IMR-90 (cell line): Measurements from ENCODE around the gene CRYZL1. TPM values are rescaled to one million over a fixed set of nuclear protein-coding genes. Genes with fewer than 3 reads are reported as not detected.
A peak's percentile ranks its signal among the peaks of the same experiment; 100 is the strongest.

Experiments
- ATAC-seq: fragments of 200-7000 bp; cut with Tn5 transposase; 2 replicates; pipeline ENCODE4 v1.9.1; 2020; ENCODE audit warnings: low read depth, mild to moderate bottlenecking, moderate library complexity
- BruUV-seq: library from RNA; stranded (reverse); fragments of 400-500 nt; replicated peaks from 2 replicates; lab custom pipeline; 2021; lab: Mats Ljungman, UMichigan
- CTCF ChIA-PET: fragments of 300-600 bp; formaldehyde crosslinking; extraction: SDS; loops from one replicate; lab custom pipeline; 2021; ENCODE audit warnings: antibody characterized with exemption; lab: Yijun Ruan, JAX
- POLR2A ChIA-PET: fragments of 300-600 bp; sonication (Branson Sonifier 250); formaldehyde crosslinking; loops from one replicate; lab custom pipeline; 2022; ENCODE audit warnings: antibody characterized with exemption; ENCODE audit not compliant: unreplicated experiment; lab: Charles Lee
- DNase-seq: peaks from one replicate; pipeline ENCODE4 v3.0.0; 2013
- H2AFZ ChIP-seq: replicated peaks from 2 replicates; pipeline ENCODE3; 2013; ENCODE audit warnings: low read length, mild to moderate bottlenecking; ENCODE audit not compliant: poor library complexity
- H2AK5ac ChIP-seq: 2 replicates; pipeline ENCODE4 v1.6.1; 2013; ENCODE audit warnings: low read depth, low read length, inconsistent platforms
- H2AK9ac ChIP-seq: replicated peaks from 2 replicates; pipeline ENCODE3; 2013; ENCODE audit warnings: mild to moderate bottlenecking, low read depth, low read length, moderate library complexity; ENCODE audit not compliant: poor library complexity
- H2BK120ac ChIP-seq: 2 replicates; pipeline ENCODE4 v1.6.1; 2013; ENCODE audit warnings: low read depth, low read length, inconsistent platforms
- H2BK15ac ChIP-seq: 3 replicates; pipeline ENCODE4 v1.6.1; 2013; ENCODE audit warnings: low read depth, low read length, inconsistent platforms
- H2BK20ac ChIP-seq: 2 replicates; pipeline ENCODE4 v1.6.1; 2013; ENCODE audit warnings: low read depth, mild to moderate bottlenecking, inconsistent platforms, low read length, moderate library complexity
- H2BK5ac ChIP-seq: 2 replicates; pipeline ENCODE4 v1.6.1; 2013; ENCODE audit warnings: mild to moderate bottlenecking, low read depth, low read length, inconsistent platforms; ENCODE audit not compliant: poor library complexity, severe bottlenecking
- H3K14ac ChIP-seq: replicated peaks from 2 replicates; pipeline ENCODE4 v1.6.1; 2013; ENCODE audit warnings: low read depth, low read length, inconsistent platforms
- H3K18ac ChIP-seq: 2 replicates; pipeline ENCODE4 v1.6.1; 2013; ENCODE audit warnings: low read depth, low read length, control low read depth
- H3K23ac ChIP-seq: 2 replicates; pipeline ENCODE4 v1.6.1; 2013; ENCODE audit warnings: low read depth, low read length, inconsistent platforms
- H3K27ac ChIP-seq: 2 replicates; pipeline ENCODE4 v1.5.1; 2013; ENCODE audit warnings: mild to moderate bottlenecking, control low read depth, low read length; ENCODE audit not compliant: insufficient read depth
- H3K27me3 ChIP-seq: 2 replicates; pipeline ENCODE4 v1.6.1; 2013; ENCODE audit warnings: low read length; ENCODE audit not compliant: control insufficient read depth, insufficient read depth
- H3K36me3 ChIP-seq: 2 replicates; pipeline ENCODE4 v1.6.1; 2013; ENCODE audit warnings: low read length, mixed read lengths; ENCODE audit not compliant: control insufficient read depth, insufficient read depth
- H3K4ac ChIP-seq: 2 replicates; pipeline ENCODE4 v1.6.1; 2013; ENCODE audit warnings: low read depth, low read length, inconsistent platforms
- H3K4me1 ChIP-seq: 2 replicates; pipeline ENCODE4 v1.6.1; 2013; ENCODE audit warnings: low read length, mixed read lengths; ENCODE audit not compliant: control insufficient read depth, insufficient read depth
- H3K4me2 ChIP-seq: 2 replicates; pipeline ENCODE4 v1.6.1; 2013; ENCODE audit warnings: low read depth, mild to moderate bottlenecking, control low read depth, low read length, moderate library complexity
- H3K4me3 ChIP-seq: 2 replicates; pipeline ENCODE4 v1.5.1; 2013; ENCODE audit warnings: low read depth, mild to moderate bottlenecking, control low read depth, low read length, moderate library complexity; ENCODE audit not compliant: insufficient read depth
- H3K56ac ChIP-seq: 2 replicates; pipeline ENCODE4 v1.6.1; 2013; ENCODE audit warnings: low read length, inconsistent platforms; ENCODE audit not compliant: insufficient read depth; ENCODE audit errors: extremely low read depth
- H3K79me1 ChIP-seq, 2 experiments: 2 replicates each; pipeline ENCODE4 v1.6.1; 2013; ENCODE audit warnings: low read length in 2 of 2, inconsistent platforms in 1 of 2, low read depth in 1 of 2
- H3K9ac ChIP-seq: 2 replicates; pipeline ENCODE4 v1.6.1; 2013; ENCODE audit warnings: low read depth, low read length, control low read depth
- H3K9me1 ChIP-seq: 2 replicates; pipeline ENCODE4 v1.6.1; 2013; ENCODE audit warnings: low read length, inconsistent platforms; ENCODE audit not compliant: insufficient read depth
- H3K9me3 ChIP-seq: 2 replicates; pipeline ENCODE4 v1.6.1; 2013; ENCODE audit warnings: low read length; ENCODE audit not compliant: control insufficient read depth, insufficient read depth
- H4K20me1 ChIP-seq: 2 replicates; pipeline ENCODE4 v1.6.1; 2013; ENCODE audit warnings: low read length, inconsistent platforms; ENCODE audit not compliant: insufficient read depth
- H4K5ac ChIP-seq: 2 replicates; pipeline ENCODE4 v1.6.1; 2013; ENCODE audit warnings: mild to moderate bottlenecking, low read depth, low read length, control low read depth
- H4K8ac ChIP-seq, 2 experiments: 2 replicates each; pipeline ENCODE4 v1.6.1; 2013; ENCODE audit warnings: low read depth in 2 of 2, low read length in 2 of 2, control low read depth in 1 of 2, inconsistent platforms in 1 of 2
- H4K91ac ChIP-seq: 2 replicates; pipeline ENCODE4 v1.6.1; 2013; ENCODE audit warnings: low read depth, low read length, inconsistent platforms; ENCODE audit not compliant: insufficient read depth
- CEBPB ChIP-seq: IDR thresholded peaks from 2 replicates; pipeline ENCODE4 v1.6.1; 2012; ENCODE audit warnings: low read depth, low read length, improper control_type of control experiment
- CHD1 ChIP-seq: IDR thresholded peaks from 2 replicates; pipeline ENCODE4 v1.6.1; 2012; ENCODE audit warnings: low read depth, low read length, improper control_type of control experiment
- FOS ChIP-seq: fragments of 150-350 bp; IDR thresholded peaks from 2 replicates; pipeline ENCODE4 v1.6.1; 2016; ENCODE audit warnings: low read depth, low read length
- MAFK ChIP-seq: IDR thresholded peaks from 2 replicates; pipeline ENCODE4 v1.6.1; 2012; ENCODE audit warnings: low read depth, low read length, improper control_type of control experiment
- MAZ ChIP-seq: IDR thresholded peaks from 2 replicates; pipeline ENCODE4 v1.6.1; 2012; ENCODE audit warnings: low read depth, mild to moderate bottlenecking, low read length, improper control_type of control experiment, moderate library complexity, borderline replicate concordance
- NFE2L2 ChIP-seq: fragments of 150-350 bp; IDR thresholded peaks from 2 replicates; pipeline ENCODE4 v1.6.1; 2016; ENCODE audit warnings: low read depth, mild to moderate bottlenecking, low read length
- POLR2A ChIP-seq: IDR thresholded peaks from 2 replicates; pipeline ENCODE4 v1.6.1; 2012; ENCODE audit warnings: mild to moderate bottlenecking, low read depth, low read length
- RAD21 ChIP-seq: IDR thresholded peaks from 2 replicates; pipeline ENCODE4 v1.6.1; 2012; ENCODE audit warnings: low read length, improper control_type of control experiment
- RCOR1 ChIP-seq: IDR thresholded peaks from 2 replicates; pipeline ENCODE4 v1.6.1; 2012; ENCODE audit warnings: mild to moderate bottlenecking, low read length, improper control_type of control experiment; ENCODE audit not compliant: insufficient replicate concordance
- RFX5 ChIP-seq: IDR thresholded peaks from 2 replicates; pipeline ENCODE4 v1.8.0; 2012; ENCODE audit warnings: low read depth, mild to moderate bottlenecking, low read length, moderate library complexity
- SMC3 ChIP-seq: fragments of 150-350 bp; IDR thresholded peaks from 2 replicates; pipeline ENCODE4 v1.6.1; 2016; ENCODE audit warnings: low read depth, mild to moderate bottlenecking, antibody characterized with exemption, low read length, moderate library complexity
- dilution Hi-C: fragments of 300-500 bp; cut with HindIII; formaldehyde crosslinking; loops from one replicate; pipeline ENCODE4 v1.14.3; 2018; ENCODE audit warnings: low sequenced_read_pairs; ENCODE audit not compliant: unreplicated experiment
- in situ Hi-C: fragments of 300-500 bp; cut with MboI; formaldehyde crosslinking; loops from 3 replicates; pipeline ENCODE4 v1.14.3; 2019; ENCODE audit warnings: low sequenced_read_pairs, inconsistent platforms, mixed read lengths
- intact Hi-C: fragments of 100-400 bp; cut with micrococcal nuclease; formaldehyde crosslinking; loops from 2 replicates; pipeline ENCODE4 v1.10.0; 2022
- polyA plus RNA-seq, 3 experiments: library from polyadenylated mRNA; depleted of rRNA; stranded (reverse); fragments of >200 nt; gene quantifications; 2 replicates each; pipeline ENCODE4 v1.2.3, GENCODE V29; 2012; ENCODE audit warnings: low replicate concordance in 1 of 3
- total RNA-seq: library from RNA; depleted of rRNA; stranded (reverse); fragments of >200 nt; gene quantifications from 2 replicates; pipeline ENCODE4 v1.2.3, GENCODE V29; 2012
- TF ChIP-seq, protein P1 (sequence below): fragments of 150-350 bp; IDR thresholded peaks from 2 replicates; pipeline ENCODE4 v1.6.1; 2017; ENCODE audit warnings: mild to moderate bottlenecking, antibody characterized with exemption, low read length, low read depth
- TF ChIP-seq, protein P2 (sequence below): fragments of 150-350 bp; IDR thresholded peaks from 2 replicates; pipeline ENCODE4 v1.6.1; 2016; ENCODE audit warnings: low read depth, mild to moderate bottlenecking, low read length, moderate library complexity, borderline replicate concordance
- TF ChIP-seq, protein P3 (sequence below): conservative IDR thresholded peaks from 2 replicates; pipeline ENCODE4 v1.5.1; 2012; ENCODE audit warnings: mild to moderate bottlenecking, low read depth, low read length, improper control_type of control experiment

CRYZL1 gene
- total and polyA plus RNA-seq, 2 of the 4 experiments (the other 2 are of a cell fraction) = 19.9 to 28.5 TPM

DNA sequence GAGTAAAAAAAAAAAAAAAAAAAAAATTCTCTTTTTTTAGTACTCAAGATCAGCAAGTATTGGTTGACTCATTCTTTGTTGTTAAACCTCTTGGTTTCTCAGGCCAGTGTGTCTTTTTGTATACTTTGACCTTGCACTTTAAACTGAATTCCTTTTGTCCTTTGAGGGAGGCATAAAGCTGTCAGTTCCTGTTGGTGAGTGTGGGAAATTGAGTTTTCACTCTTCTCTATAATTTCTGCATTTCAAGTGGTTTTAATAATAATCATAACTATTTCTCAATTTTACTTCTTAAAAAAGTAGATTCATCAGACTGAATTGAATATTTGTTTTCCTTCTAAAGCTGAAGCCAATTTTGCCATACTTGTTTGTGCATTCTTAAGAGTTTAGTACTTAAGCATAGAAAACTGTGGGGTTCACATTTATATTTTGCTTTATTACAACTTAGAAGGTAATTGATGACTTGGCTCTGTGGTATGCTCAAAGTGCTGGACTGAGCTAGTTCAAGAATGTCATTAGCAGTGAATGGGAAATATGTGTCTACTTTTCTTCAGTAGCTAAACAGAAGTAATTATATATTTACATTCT, 44.2 kb upstream of the CRYZL1 start:
- Histone ChIP-seq H2BK20ac (no peak overlapping the region), H2BK15ac (no peak overlapping the region), H3K9ac (no peak overlapping the region), H2AK5ac (no peak overlapping the region), H3K79me1 (peaks cover 28 to 69% of the 10 kb centered on the region in 2 experiments), H3K4me1 (peaks cover 11% of the 10 kb centered on the region), H3K4me3 (no peak overlapping the region), H3K27me3 (no peaks in the 10 kb centered on the region), H3K36me3 (no peaks in the 10 kb centered on the region), H2AFZ (no peak overlapping the region), H4K91ac (peak overlapping the region; percentile 8; the same call in 1 of the 2 replicates), H4K20me1 (peaks cover 45% of the 10 kb centered on the region), H4K8ac (no peak overlapping the region; a peak in 1 of 4 replicates), H3K9me1 (peaks cover 24% of the 10 kb centered on the region), H3K56ac (no peak overlapping the region), H3K4ac (peak overlapping the region; percentile 5; the same call in 1 of the 2 replicates), H3K14ac (no peak overlapping the region), H3K23ac (no peak overlapping the region), H2BK5ac (peak overlapping the region; percentile 71), H3K27ac (no peak overlapping the region), H3K9me3 (no peaks in the 10 kb centered on the region), H2BK120ac (no peak overlapping the region), H3K4me2 (peak overlapping the region; percentile 58; the same call in 1 of the 2 replicates), H3K18ac (peak overlapping the region; percentile 50; the same call in 1 of the 2 replicates), H2AK9ac (no peak overlapping the region), H4K5ac (no peak overlapping the region)
- TF ChIP-seq RCOR1 = no peak
- TF ChIP-seq POLR2A = no peak
- TF ChIP-seq CHD1 = no peak
- no peak for TF ChIP-seq RFX5
- no peak for TF ChIP-seq FOS
- TF ChIP-seq, protein P1, sequence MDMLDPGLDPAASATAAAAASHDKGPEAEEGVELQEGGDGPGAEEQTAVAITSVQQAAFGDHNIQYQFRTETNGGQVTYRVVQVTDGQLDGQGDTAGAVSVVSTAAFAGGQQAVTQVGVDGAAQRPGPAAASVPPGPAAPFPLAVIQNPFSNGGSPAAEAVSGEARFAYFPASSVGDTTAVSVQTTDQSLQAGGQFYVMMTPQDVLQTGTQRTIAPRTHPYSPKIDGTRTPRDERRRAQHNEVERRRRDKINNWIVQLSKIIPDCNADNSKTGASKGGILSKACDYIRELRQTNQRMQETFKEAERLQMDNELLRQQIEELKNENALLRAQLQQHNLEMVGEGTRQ = no peak
- no peak for TF ChIP-seq CEBPB
- TF ChIP-seq MAFK = no peak
- TF ChIP-seq, protein P2, sequence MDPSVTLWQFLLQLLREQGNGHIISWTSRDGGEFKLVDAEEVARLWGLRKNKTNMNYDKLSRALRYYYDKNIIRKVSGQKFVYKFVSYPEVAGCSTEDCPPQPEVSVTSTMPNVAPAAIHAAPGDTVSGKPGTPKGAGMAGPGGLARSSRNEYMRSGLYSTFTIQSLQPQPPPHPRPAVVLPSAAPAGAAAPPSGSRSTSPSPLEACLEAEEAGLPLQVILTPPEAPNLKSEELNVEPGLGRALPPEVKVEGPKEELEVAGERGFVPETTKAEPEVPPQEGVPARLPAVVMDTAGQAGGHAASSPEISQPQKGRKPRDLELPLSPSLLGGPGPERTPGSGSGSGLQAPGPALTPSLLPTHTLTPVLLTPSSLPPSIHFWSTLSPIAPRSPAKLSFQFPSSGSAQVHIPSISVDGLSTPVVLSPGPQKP = no peak
- TF ChIP-seq NFE2L2 = no peak
- TF ChIP-seq MAZ = no peak
- TF ChIP-seq RAD21 = no peak
- TF ChIP-seq SMC3 = no peak
- TF ChIP-seq, protein P3, sequence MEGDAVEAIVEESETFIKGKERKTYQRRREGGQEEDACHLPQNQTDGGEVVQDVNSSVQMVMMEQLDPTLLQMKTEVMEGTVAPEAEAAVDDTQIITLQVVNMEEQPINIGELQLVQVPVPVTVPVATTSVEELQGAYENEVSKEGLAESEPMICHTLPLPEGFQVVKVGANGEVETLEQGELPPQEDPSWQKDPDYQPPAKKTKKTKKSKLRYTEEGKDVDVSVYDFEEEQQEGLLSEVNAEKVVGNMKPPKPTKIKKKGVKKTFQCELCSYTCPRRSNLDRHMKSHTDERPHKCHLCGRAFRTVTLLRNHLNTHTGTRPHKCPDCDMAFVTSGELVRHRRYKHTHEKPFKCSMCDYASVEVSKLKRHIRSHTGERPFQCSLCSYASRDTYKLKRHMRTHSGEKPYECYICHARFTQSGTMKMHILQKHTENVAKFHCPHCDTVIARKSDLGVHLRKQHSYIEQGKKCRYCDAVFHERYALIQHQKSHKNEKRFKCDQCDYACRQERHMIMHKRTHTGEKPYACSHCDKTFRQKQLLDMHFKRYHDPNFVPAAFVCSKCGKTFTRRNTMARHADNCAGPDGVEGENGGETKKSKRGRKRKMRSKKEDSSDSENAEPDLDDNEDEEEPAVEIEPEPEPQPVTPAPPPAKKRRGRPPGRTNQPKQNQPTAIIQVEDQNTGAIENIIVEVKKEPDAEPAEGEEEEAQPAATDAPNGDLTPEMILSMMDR = no peak
- peak; percentile 78 for ATAC-seq
- peak; percentile 66 for DNase-seq
- CTCF ChIA-PET = interaction anchor here (1.2 kb wide), 1 partner anchor 213 kb away, joined by 8 read pairs; no protein-coding TSS in a partner anchor
- BruUV-seq = no TSS peak
- in situ Hi-C loops (no loop called here), dilution Hi-C loops (no loop called here), intact Hi-C loops (loop anchor here (2.0 kb wide), 1 partner anchor 31 kb away; no protein-coding TSS in a partner anchor)
- POLR2A ChIA-PET = interaction anchor here (0.6 kb wide), 1 partner anchor 119 kb away, joined by 3 read pairs; no protein-coding TSS in a partner anchor
